ENCODE measurements around the gene BOK. TPM values are rescaled to one million over a fixed set of nuclear protein-coding genes. Genes with fewer than 3 reads are reported as not detected.

The BOK gene
- 35.3 TPM for total RNA-seq
- polyA plus RNA-seq (ENCODE audit: insufficient read depth in 1 of 8, insufficient read length in 8 of 8, low replicate concordance in 1 of 8): 10 to 100 TPM; 50.7 to 60.4 (median 57.5) TPM
- long read RNA-seq, donor 1, transcript BOK-201 (5 exons, 2,657 nt): major isoform, 6 of 6 reads
- long read RNA-seq, donor 1, partial matches to known transcripts: 0 of 6 reads
- long read RNA-seq, donor 1, other reads (novel, unspliced or antisense): 0 of 6 reads
- long read RNA-seq, donor 2, partial matches to known transcripts: 0 of 1 reads
- long read RNA-seq, donor 2, other reads (novel, unspliced or antisense): 0 of 1 reads
- long read RNA-seq, donor 3, transcript BOK-201 (5 exons, 2,657 nt): major isoform, 11 of 17 reads
- long read RNA-seq, donor 3, partial matches to known transcripts: 0 of 17 reads
- long read RNA-seq, donor 3, other reads (novel, unspliced or antisense): 6 of 17 reads
- long read RNA-seq, donor 4, transcript BOK-201 (5 exons, 2,657 nt): major isoform, 14 of 35 reads
- long read RNA-seq, donor 4, partial matches to known transcripts: 21 of 35 reads
- long read RNA-seq, donor 4, other reads (novel, unspliced or antisense): 0 of 35 reads
- long read RNA-seq, donor 5, transcript BOK-201 (5 exons, 2,657 nt): major isoform, 33 of 33 reads
- long read RNA-seq, donor 5, partial matches to known transcripts: 0 of 33 reads
- long read RNA-seq, donor 5, other reads (novel, unspliced or antisense): 0 of 33 reads
- long read RNA-seq, donor 6, transcript BOK-201 (5 exons, 2,657 nt): major isoform, 38 of 43 reads
- long read RNA-seq, donor 6, partial matches to known transcripts: 0 of 43 reads
- long read RNA-seq, donor 6, other reads (novel, unspliced or antisense): 5 of 43 reads
- long read RNA-seq, donor 7, transcript BOK-201 (5 exons, 2,657 nt): major isoform, 21 of 39 reads
- long read RNA-seq, donor 7, partial matches to known transcripts: 18 of 39 reads
- long read RNA-seq, donor 7, other reads (novel, unspliced or antisense): 0 of 39 reads
- long read RNA-seq, donor 8: 0 reads
- long read RNA-seq, donor 9, transcript BOK-201 (5 exons, 2,657 nt): major isoform, 12 of 12 reads
- long read RNA-seq, donor 9, partial matches to known transcripts: 0 of 12 reads
- long read RNA-seq, donor 9, other reads (novel, unspliced or antisense): 0 of 12 reads
- long read RNA-seq, donor 10, transcript BOK-201 (5 exons, 2,657 nt): major isoform, 6 of 6 reads
- long read RNA-seq, donor 10, partial matches to known transcripts: 0 of 6 reads
- long read RNA-seq, donor 10, other reads (novel, unspliced or antisense): 0 of 6 reads
- long read RNA-seq, donor 11, transcript BOK-201 (5 exons, 2,657 nt): major isoform, 15 of 30 reads
- long read RNA-seq, donor 11, partial matches to known transcripts: 15 of 30 reads
- long read RNA-seq, donor 11, other reads (novel, unspliced or antisense): 0 of 30 reads

GRCh38 chr2:241558532-241559322 is at the start of gene BOK:
BOK (plus strand) TSS chr2:241558745; CDS start chr2:241559484, 739 bp downstream.
- peaks cover 16% of the 10 kb centered on the region for H3K9me3 ChIP-seq (replicated peaks; ENCODE audit: control insufficient read depth, low read depth, low read length)
- WGBS (ENCODE audit: insufficient coverage): under 1% methylated on average over 90 of the region's 98 CpGs
- peak within 1 kb of the TSS; percentile 55 for H3K4me3 ChIP-seq (ENCODE audit: low read length)
- peak within 1 kb of the TSS; percentile 51 for H3K27ac ChIP-seq (ENCODE audit: low read length)
- peaks cover 38% of the 10 kb centered on the region for H3K4me1 ChIP-seq (ENCODE audit: control insufficient read depth, insufficient read depth, low read length)
- H3K27me3 ChIP-seq (ENCODE audit: control insufficient read depth, insufficient read depth, low read length): peaks cover 8% of the 10 kb centered on the region
- DNase-seq: peak; percentile 86
- peaks cover 22% of the 10 kb centered on the region for H3K36me3 ChIP-seq (ENCODE audit: control insufficient read depth, insufficient read depth, low read length)

GRCh38 chr2:241509155-241509784 is 49.3 kb upstream of the BOK start:
- H3K27ac ChIP-seq (ENCODE audit: low read length): peak overlapping the region; percentile 67
- peaks cover 14% of the 10 kb centered on the region for H3K36me3 ChIP-seq (ENCODE audit: control insufficient read depth, insufficient read depth, low read length)
- peaks cover 44% of the 10 kb centered on the region for H3K4me1 ChIP-seq (ENCODE audit: control insufficient read depth, insufficient read depth, low read length)
- H3K4me3 ChIP-seq (ENCODE audit: low read length): peak overlapping the region; percentile 68
- DNase-seq: peak; percentile 36
- no peaks in the 10 kb centered on the region for H3K27me3 ChIP-seq (ENCODE audit: control insufficient read depth, insufficient read depth, low read length)
- no peaks in the 10 kb centered on the region for H3K9me3 ChIP-seq (replicated peaks; ENCODE audit: control insufficient read depth, low read depth, low read length)
- 9% methylated on average over 24 of the region's 24 CpGs for WGBS (ENCODE audit: insufficient coverage)

GRCh38 chr2:241511091-241511741 is 47.3 kb upstream of the BOK start:
- no peaks in the 10 kb centered on the region for H3K27me3 ChIP-seq (ENCODE audit: control insufficient read depth, insufficient read depth, low read length)
- no peak for DNase-seq
- WGBS (ENCODE audit: insufficient coverage): 93% methylated on average over 3 of the region's 6 CpGs
- no peak overlapping the region for H3K4me3 ChIP-seq (ENCODE audit: low read length)
- no peak overlapping the region for H3K27ac ChIP-seq (ENCODE audit: low read length)
- peaks cover 25% of the 10 kb centered on the region for H3K4me1 ChIP-seq (ENCODE audit: control insufficient read depth, insufficient read depth, low read length)
- peaks cover 7% of the 10 kb centered on the region for H3K36me3 ChIP-seq (ENCODE audit: control insufficient read depth, insufficient read depth, low read length)
- H3K9me3 ChIP-seq (replicated peaks; ENCODE audit: control insufficient read depth, low read depth, low read length): no peaks in the 10 kb centered on the region

- Histone ChIP-seq H3K36me3 (ENCODE audit: control insufficient read depth, insufficient read depth, low read length) (peaks cover 7% of the 10 kb centered on the region), H3K4me1 (ENCODE audit: control insufficient read depth, insufficient read depth, low read length) (peaks cover 3% of the 10 kb centered on the region), H3K4me3 (ENCODE audit: low read length) (no peak overlapping the region), H3K27ac (ENCODE audit: low read length) (no peak overlapping the region), H3K27me3 (ENCODE audit: control insufficient read depth, insufficient read depth, low read length) (peaks cover 1% of the 10 kb centered on the region), H3K9me3 (replicated peaks; ENCODE audit: control insufficient read depth, low read depth, low read length) (no peaks in the 10 kb centered on the region)
- 59% methylated on average over 3 of the region's 5 CpGs for WGBS (ENCODE audit: insufficient coverage)
- DNase-seq: no peak
Measured at GRCh38 chr2:241514553-241514952, 44.0 kb upstream of the BOK start.

GRCh38 chr2:241514986-241515737 is 43.4 kb upstream of the BOK start:
- Histone ChIP-seq H3K27me3 (ENCODE audit: control insufficient read depth, insufficient read depth, low read length) (peaks cover 7% of the 10 kb centered on the region), H3K4me3 (ENCODE audit: low read length) (no peak overlapping the region), H3K9me3 (replicated peaks; ENCODE audit: control insufficient read depth, low read depth, low read length) (no peaks in the 10 kb centered on the region), H3K27ac (ENCODE audit: low read length) (no peak overlapping the region), H3K36me3 (ENCODE audit: control insufficient read depth, insufficient read depth, low read length) (peaks cover 7% of the 10 kb centered on the region), H3K4me1 (ENCODE audit: control insufficient read depth, insufficient read depth, low read length) (no peaks in the 10 kb centered on the region)
- no peak for DNase-seq
- no CpG with 5 or more reads among the region's 10 CpGs for WGBS (ENCODE audit: insufficient coverage)

- no peaks in the 10 kb centered on the region for H3K4me1 ChIP-seq (ENCODE audit: control insufficient read depth, insufficient read depth, low read length)
- no peak overlapping the region for H3K27ac ChIP-seq (ENCODE audit: low read length)
- no peaks in the 10 kb centered on the region for H3K9me3 ChIP-seq (replicated peaks; ENCODE audit: control insufficient read depth, low read depth, low read length)
- WGBS (ENCODE audit: insufficient coverage): 100% methylated on average over 3 of the region's 3 CpGs
- H3K4me3 ChIP-seq (ENCODE audit: low read length): no peak overlapping the region
- H3K36me3 ChIP-seq (ENCODE audit: control insufficient read depth, insufficient read depth, low read length): peaks cover 4% of the 10 kb centered on the region
- H3K27me3 ChIP-seq (ENCODE audit: control insufficient read depth, insufficient read depth, low read length): peaks cover 8% of the 10 kb centered on the region
- no peak for DNase-seq
Measured at GRCh38 chr2:241516520-241516965, 42.0 kb upstream of the BOK start.

- no peak for DNase-seq
- no peak overlapping the region for H3K4me3 ChIP-seq (ENCODE audit: low read length)
- no peak overlapping the region for H3K27ac ChIP-seq (ENCODE audit: low read length)
- H3K4me1 ChIP-seq (ENCODE audit: control insufficient read depth, insufficient read depth, low read length): no peaks in the 10 kb centered on the region
- no peaks in the 10 kb centered on the region for H3K9me3 ChIP-seq (replicated peaks; ENCODE audit: control insufficient read depth, low read depth, low read length)
- H3K27me3 ChIP-seq (ENCODE audit: control insufficient read depth, insufficient read depth, low read length): peaks cover 8% of the 10 kb centered on the region
- H3K36me3 ChIP-seq (ENCODE audit: control insufficient read depth, insufficient read depth, low read length): no peaks in the 10 kb centered on the region
- WGBS (ENCODE audit: insufficient coverage): 96% methylated on average over 5 of the region's 6 CpGs
Measured at GRCh38 chr2:241517297-241517696, 41.2 kb upstream of the BOK start.

GRCh38 chr2:241519669-241520068 is 38.9 kb upstream of the BOK start:
- Histone ChIP-seq H3K27ac (ENCODE audit: low read length) (no peak overlapping the region), H3K4me1 (ENCODE audit: control insufficient read depth, insufficient read depth, low read length) (no peaks in the 10 kb centered on the region), H3K9me3 (replicated peaks; ENCODE audit: control insufficient read depth, low read depth, low read length) (no peaks in the 10 kb centered on the region), H3K27me3 (ENCODE audit: control insufficient read depth, insufficient read depth, low read length) (peaks cover 8% of the 10 kb centered on the region), H3K36me3 (ENCODE audit: control insufficient read depth, insufficient read depth, low read length) (no peaks in the 10 kb centered on the region), H3K4me3 (ENCODE audit: low read length) (no peak overlapping the region)
- no peak for DNase-seq
- whole genome bisulfite sequencing (ENCODE audit: insufficient coverage): 70% methylated on average over 4 of the region's 11 CpGs

Measured in muscle of leg (tissue), 16 donors.